GM19240 (cell line): Measurements from ENCODE around the gene NUP133.
"Not testable (repeated sequence)": the region's sequence is repeated elsewhere in the genome, so short reads cannot be mapped to it uniquely, and the experiment has no call there.

ENCODE experiments used
- DNase-seq: peaks from one replicate; pipeline ENCODE4 v3.0.0; 2011; ENCODE audit warnings: low spot score; ENCODE audit not compliant: insufficient read length

Gene NUP133

DNA sequence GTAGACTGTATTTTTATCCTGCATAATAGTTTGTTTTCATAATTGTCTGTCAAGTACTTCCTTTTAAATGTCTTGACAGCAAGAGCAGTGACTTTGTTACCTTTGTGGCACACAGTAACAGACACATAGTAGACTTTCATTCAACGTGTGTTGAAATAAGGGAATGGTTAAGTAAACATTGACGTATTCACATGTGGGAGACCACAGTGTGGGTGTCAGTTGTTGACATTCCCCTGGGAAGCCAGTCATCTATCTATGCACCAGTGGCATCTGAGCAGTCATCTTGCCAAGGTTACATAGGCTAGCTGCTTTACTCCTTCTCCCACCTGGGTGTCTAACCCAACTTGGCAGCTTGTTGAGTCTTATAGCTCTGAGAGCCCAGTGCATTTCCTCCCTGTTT, 1.4 kb upstream of the NUP133 start:
- no peak for DNase-seq

GRCh38 chr1:229508823-229509337, 739 bp upstream of the NUP133 start:
- no peak for DNase-seq

DNA sequence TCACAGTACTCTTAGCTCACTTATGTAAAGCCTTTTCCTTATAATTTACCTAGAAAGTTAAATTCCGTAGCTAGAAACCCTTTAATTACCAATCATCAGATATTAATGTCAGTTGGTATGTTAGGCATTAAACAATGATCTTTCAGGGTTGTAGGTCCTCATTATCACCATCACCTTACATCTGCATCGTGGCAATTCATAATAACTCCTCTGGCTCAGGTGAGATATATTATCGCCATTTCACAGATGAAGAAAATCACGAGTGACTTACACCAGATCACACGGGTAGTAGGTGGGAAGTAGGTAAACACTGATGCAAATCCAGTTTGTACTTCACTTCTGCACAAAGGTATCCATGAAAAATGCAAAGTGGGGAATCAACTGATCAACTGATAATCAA, 639 bp downstream of the NUP133 start:
- no peak for DNase-seq

GRCh38 chr1:229506633-229507032, 1.5 kb downstream of the NUP133 start:
- no peak for DNase-seq

- no peak for DNase-seq
These were observed 12.4 kb downstream of the NUP133 start for GRCh38 chr1:229495782-229496181.

DNA sequence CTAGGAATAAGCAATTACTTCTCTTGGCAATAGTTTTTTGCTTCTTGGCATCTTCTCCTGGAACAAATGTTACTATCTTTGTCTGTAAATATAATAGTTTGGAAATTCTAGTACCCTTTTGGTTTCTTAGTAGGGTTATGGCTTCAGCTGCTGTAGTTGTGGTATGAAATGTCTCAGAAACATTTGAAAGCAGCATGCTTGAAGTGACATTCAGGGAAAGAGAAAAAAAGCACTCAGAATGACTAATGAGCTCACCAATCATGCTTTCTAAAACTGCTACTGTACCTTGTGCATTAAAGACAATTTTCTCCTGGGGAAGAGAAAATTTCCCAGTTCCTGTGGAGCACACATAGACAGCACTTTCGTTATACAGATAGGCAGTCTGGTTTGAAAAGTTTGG, 21.0 kb downstream of the NUP133 start:
- no peak for DNase-seq

- no peak for DNase-seq
These were observed 22.8 kb downstream of the NUP133 start for GRCh38 chr1:229485318-229485717.

DNA sequence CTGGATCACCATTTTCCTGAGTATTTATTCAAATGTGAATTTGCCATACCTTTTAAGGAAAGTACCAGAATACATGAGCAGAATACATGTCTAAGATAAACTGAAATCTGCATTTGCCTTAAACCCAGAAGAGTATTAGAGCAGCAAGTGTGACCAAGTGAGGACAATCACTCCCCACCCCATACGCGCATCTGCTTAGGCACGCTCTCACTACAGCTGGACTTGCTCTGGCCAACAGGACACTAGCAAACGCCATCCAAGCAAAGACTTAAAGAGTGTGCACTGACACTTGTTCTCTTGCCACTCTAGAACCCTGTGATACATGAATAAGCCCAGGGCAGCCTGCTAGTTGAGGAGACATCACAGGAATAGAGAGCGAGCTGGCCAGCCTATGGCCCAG, 25.6 kb downstream of the NUP133 start:
- DNase-seq, result no peak

DNA sequence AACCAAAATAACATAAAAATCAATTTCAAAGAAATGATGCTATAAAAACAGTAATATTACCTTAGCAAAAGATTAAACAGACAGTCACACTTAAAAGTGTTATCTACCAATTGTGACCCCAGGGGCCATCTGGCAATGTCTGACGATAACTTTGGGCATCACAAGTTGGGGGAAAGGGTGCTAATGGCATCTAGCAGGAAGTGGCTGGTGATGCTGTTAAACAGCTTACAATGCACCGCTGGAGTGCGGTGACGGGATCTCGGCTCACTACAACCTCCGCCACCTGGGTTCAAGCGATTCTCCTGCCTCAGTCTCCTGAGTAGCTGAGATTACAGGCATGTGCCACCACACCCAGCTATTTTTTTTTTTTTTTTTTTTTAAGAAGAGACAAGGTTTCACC, 27.6 kb downstream of the NUP133 start:
- DNase-seq, result no peak

DNA sequence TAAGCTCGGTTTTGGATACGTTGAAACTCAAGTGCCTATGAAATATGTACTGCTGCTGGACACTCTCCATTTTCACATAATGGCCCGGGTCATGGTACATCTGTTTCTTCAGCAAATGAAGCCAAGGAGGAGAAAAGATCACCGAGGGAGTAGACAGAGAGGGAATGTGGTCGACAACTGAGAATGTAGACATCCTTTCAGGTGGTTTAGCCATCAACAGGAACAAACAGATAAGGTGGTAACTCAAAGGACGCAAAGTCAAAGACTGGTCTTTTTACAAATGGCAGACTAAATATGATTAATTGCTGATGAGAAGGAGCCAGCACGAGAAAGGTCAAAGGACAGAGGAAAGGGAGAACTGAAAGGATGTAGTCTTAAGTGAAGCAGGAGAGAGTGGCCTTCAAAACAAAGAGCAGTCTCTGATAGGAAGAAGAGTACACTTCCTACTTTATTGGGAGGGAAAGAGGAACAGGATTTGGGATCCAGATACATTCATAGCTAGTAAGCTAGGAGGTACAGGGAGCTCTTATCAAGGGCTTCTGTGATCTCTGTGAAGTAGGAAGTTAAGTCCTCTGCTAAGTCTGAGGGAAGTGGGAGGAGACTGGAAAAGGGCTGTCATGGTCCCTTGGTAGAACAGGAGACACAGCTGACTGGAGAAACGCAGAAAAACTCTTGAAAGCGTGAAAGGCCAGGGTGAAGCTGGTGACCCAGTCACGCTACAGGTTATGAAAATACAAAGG, 28.3 kb downstream of the NUP133 start:
- peak; percentile 33 for DNase-seq

DNA sequence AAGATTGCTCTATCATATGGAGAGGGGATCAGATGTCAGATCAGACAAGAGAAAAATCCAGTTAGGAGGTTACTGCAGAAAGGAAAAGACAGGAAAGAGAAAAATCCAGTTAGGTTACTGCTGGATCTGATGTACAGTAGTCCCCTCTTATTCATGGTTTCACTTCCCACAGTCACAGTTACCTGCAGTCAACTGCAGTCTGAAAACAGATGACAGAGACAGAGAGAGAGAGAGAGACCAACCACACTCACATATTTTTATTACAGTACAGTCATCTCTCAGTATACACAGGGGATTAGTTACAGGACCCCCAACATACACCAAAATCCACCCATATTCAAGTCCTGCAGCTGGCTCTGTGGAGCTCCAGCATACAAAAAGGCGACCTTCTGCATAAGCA, 29.3 kb downstream of the NUP133 start:
- no peak for DNase-seq

DNA sequence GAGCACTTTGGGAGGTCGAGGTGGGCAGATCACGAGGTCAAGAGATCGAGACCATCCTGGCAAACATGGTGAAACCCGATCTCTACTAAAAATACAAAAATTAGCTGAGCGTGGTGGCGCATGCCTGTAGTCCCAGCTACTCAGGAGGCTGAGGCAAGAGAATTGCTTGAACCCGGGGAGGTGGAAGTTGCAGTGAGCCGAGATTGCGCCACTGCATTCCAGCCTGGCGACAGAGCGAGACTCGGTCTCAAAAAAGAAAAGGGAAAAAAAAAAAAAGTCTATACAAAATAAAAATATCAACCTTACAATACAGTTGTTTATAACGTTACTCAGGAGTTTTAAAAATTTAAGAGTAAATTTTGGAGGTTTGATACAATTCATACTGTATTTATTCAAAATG, 32.3 kb downstream of the NUP133 start:
- DNase-seq, result not testable (repeated sequence)

- no peak for DNase-seq
These were observed 33.6 kb downstream of the NUP133 start for GRCh38 chr1:229474509-229474908.

GRCh38 chr1:229471175-229471574, 37.0 kb downstream of the NUP133 start:
- DNase-seq, result no peak

- DNase-seq, result no peak
These were observed 37.6 kb downstream of the NUP133 start for GRCh38 chr1:229470406-229471043.

GRCh38 chr1:229466887-229467286, 41.3 kb downstream of the NUP133 start:
- DNase-seq, result no peak

- no peak for DNase-seq
These were observed 43.5 kb downstream of the NUP133 start for GRCh38 chr1:229464672-229465071.

GRCh38 chr1:229461032-229461668, 47.0 kb downstream of the NUP133 start:
- DNase-seq, result no peak

- no peak for DNase-seq
These were observed 48.3 kb downstream of the NUP133 start for GRCh38 chr1:229459815-229460214.

DNA sequence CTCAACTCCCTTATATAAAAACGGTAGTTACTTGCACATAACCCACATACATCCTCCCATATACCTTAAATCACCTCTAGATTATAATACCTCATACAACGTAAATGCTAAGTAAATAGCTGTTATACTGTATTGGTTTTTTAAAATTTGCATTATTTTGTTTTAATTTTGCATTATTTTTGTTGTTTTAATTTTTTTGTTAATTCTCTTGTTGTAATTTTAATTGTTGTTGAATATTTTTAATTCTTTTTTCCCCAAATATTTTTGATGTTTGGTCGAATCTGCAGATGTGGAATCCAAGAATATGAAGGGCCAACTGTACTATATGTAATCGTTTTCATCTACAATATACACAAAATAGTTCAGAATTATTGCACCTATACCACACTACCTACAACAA, 50.7 kb downstream of the NUP133 start:
- no peak for DNase-seq

GRCh38 chr1:229456016-229456415, 52.1 kb downstream of the NUP133 start:
- DNase-seq, result no peak

- DNase-seq, result no peak
These were observed 54.1 kb downstream of the NUP133 start for GRCh38 chr1:229454056-229454455.
